GM12878 (cell line): ENCODE results near the gene DLEC1.

Experiments
- EP300 ChIP-seq, 2 experiments: fragments of 150-350 bp in 1 of 2; IDR thresholded peaks; 2 replicates each; pipeline ENCODE4 v1.6.1; 2011 to 2012; ENCODE audit warnings: low read depth in 2 of 2, low read length in 2 of 2, borderline replicate concordance in 1 of 2, improper control_type of control experiment in 1 of 2, inconsistent platforms in 1 of 2; ENCODE audit not compliant: control insufficient read depth in 1 of 2
- EZH2 ChIP-seq: IDR thresholded peaks from 2 replicates; pipeline ENCODE4 v1.6.1; 2012; ENCODE audit warnings: low read depth, mild to moderate bottlenecking, control low read depth, inconsistent platforms, low read length, borderline replicate concordance; ENCODE audit not compliant: control insufficient read depth
- HSF1 ChIP-seq: fragments of 150-350 bp; IDR thresholded peaks from 2 replicates; pipeline ENCODE4 v1.6.1; 2014; ENCODE audit warnings: mild to moderate bottlenecking, low read depth, low read length
- KAT2A ChIP-seq: conservative IDR thresholded peaks from 2 replicates; pipeline ENCODE4 v1.6.1; 2011; ENCODE audit warnings: low read depth, low read length; ENCODE audit not compliant: control insufficient read depth
- POLR2A ChIP-seq: IDR thresholded peaks from 2 replicates; pipeline ENCODE4 v1.6.1; 2011; ENCODE audit warnings: low read depth, mild to moderate bottlenecking, low read length
- RBBP5 ChIP-seq: fragments of 200-600 bp; sonication (generic); conservative IDR thresholded peaks from 2 replicates; pipeline ENCODE4 v1.6.1; 2016
- SMAD1 ChIP-seq: fragments of 450-650 bp; IDR thresholded peaks from 2 replicates; pipeline ENCODE4 v1.6.1; 2018; ENCODE audit warnings: mild to moderate bottlenecking, low read depth; ENCODE audit not compliant: partially characterized antibody
- TAF1 ChIP-seq: IDR thresholded peaks from 2 replicates; pipeline ENCODE4 v1.6.1; 2011; ENCODE audit warnings: mild to moderate bottlenecking, low read depth, low read length, borderline replicate concordance
- ZNF592 ChIP-seq: fragments of 450-650 bp; IDR thresholded peaks from 2 replicates; pipeline ENCODE4 v1.6.1; 2017; ENCODE audit warnings: mild to moderate bottlenecking, moderate library complexity
- TF ChIP-seq, protein P1 (sequence below), 3 experiments: IDR thresholded peaks in 2 of 3; conservative IDR thresholded peaks in 1 of 3; 2 replicates each; pipeline ENCODE4 v1.5.1; 2011; ENCODE audit warnings: low read depth in 3 of 3, low read length in 3 of 3, mild to moderate bottlenecking in 3 of 3, control low read depth in 2 of 3, moderate library complexity in 2 of 3, inconsistent platforms in 1 of 3, mixed read lengths in 1 of 3; ENCODE audit not compliant: control insufficient read depth in 2 of 3, insufficient read depth in 1 of 3; ENCODE audit errors: extremely low read depth in 1 of 3

DNA sequence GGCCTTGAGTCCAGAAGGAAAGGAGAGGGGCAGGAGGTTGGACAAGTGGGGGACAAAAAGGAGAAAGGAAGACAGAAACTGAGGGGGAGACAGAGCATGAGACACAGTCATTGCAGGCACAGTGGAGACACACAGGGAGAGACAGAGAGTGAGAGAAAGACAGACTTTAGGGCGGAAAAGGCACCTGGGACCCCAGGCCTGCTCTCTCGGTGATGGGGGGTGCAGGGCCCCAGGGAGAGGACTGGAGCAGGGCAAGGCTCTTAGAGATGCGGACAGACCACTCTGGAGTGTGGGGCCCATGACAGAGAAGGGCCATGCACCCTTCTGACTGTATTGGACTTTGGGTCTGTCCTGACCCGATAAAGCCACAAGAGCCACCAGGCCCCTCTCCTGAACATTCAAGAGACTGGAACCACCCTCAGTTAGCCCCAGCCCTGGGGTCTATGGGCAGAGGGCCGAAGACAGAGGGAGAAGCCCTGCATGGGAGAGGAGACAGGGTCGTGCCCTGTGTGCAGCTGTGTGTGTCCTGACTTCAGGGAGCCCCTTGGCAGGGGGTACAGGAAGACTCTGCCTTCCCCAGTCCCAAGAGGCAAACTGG, 22.1 kb upstream of the DLEC1 start:
- TF ChIP-seq, protein P1, sequence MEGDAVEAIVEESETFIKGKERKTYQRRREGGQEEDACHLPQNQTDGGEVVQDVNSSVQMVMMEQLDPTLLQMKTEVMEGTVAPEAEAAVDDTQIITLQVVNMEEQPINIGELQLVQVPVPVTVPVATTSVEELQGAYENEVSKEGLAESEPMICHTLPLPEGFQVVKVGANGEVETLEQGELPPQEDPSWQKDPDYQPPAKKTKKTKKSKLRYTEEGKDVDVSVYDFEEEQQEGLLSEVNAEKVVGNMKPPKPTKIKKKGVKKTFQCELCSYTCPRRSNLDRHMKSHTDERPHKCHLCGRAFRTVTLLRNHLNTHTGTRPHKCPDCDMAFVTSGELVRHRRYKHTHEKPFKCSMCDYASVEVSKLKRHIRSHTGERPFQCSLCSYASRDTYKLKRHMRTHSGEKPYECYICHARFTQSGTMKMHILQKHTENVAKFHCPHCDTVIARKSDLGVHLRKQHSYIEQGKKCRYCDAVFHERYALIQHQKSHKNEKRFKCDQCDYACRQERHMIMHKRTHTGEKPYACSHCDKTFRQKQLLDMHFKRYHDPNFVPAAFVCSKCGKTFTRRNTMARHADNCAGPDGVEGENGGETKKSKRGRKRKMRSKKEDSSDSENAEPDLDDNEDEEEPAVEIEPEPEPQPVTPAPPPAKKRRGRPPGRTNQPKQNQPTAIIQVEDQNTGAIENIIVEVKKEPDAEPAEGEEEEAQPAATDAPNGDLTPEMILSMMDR (IDR thresholded peaks at IDR 0.05 in 2 of 3, conservative IDR thresholded peaks at IDR 0.05 in 1 of 3; ENCODE audit: control insufficient read depth in 2 of 3, extremely low read depth in 1 of 3, insufficient read depth in 1 of 3, low read depth in 3 of 3, low read length in 3 of 3), result no peak
- TF ChIP-seq POLR2A (no peak), EP300 (IDR thresholded peaks at IDR 0.05; ENCODE audit: borderline replicate concordance in 1 of 2, control insufficient read depth in 1 of 2, low read depth in 2 of 2, low read length in 2 of 2) (no peak), TAF1 (no peak), RBBP5 (no peak), ZNF592 (no peak), HSF1 (no peak), EZH2 (no peak), SMAD1 (no peak), KAT2A (no peak)
